H9 (cell line): ENCODE results near the gene OR5W2. TPM values are rescaled to one million over a fixed set of nuclear protein-coding genes. Genes with fewer than 3 reads are reported as not detected.

Experiments used
- DNase-seq: peaks from one replicate; pipeline ENCODE4 v3.0.0-alpha.2; 2017
- H2AFZ ChIP-seq: one replicate; pipeline ENCODE4 v1.6.1; 2013; ENCODE audit warnings: mild to moderate bottlenecking, low read length, control low read depth, moderate library complexity
- H2AK5ac ChIP-seq: 2 replicates; pipeline ENCODE4 v1.6.1; 2013; ENCODE audit warnings: low read length, control low read depth, mixed read lengths; ENCODE audit not compliant: insufficient read length
- H2BK120ac ChIP-seq: one replicate; pipeline ENCODE4 v1.6.1; 2013; ENCODE audit warnings: low read depth, mild to moderate bottlenecking, low read length, control low read depth, inconsistent platforms; ENCODE audit not compliant: poor library complexity, severe bottlenecking
- H2BK12ac ChIP-seq: 2 replicates; pipeline ENCODE4 v1.6.1; 2013; ENCODE audit warnings: low read length, control low read depth, mixed read lengths, low read depth; ENCODE audit not compliant: insufficient read length
- H2BK15ac ChIP-seq: 2 replicates; pipeline ENCODE4 v1.6.1; 2013; ENCODE audit warnings: low read depth, low read length, control low read depth
- H2BK20ac ChIP-seq: one replicate; pipeline ENCODE4 v1.6.1; 2013; ENCODE audit warnings: low read depth, mild to moderate bottlenecking, low read length, control low read depth, inconsistent platforms; ENCODE audit not compliant: poor library complexity, severe bottlenecking
- H2BK5ac ChIP-seq: 2 replicates; pipeline ENCODE4 v1.6.1; 2013; ENCODE audit warnings: low read length, control low read depth, mixed read lengths; ENCODE audit not compliant: insufficient read length
- H3K14ac ChIP-seq: 2 replicates; pipeline ENCODE4 v1.6.1; 2013; ENCODE audit warnings: low read length, control low read depth; ENCODE audit not compliant: insufficient read depth
- H3K18ac ChIP-seq: 2 replicates; pipeline ENCODE4 v1.6.1; 2013; ENCODE audit warnings: low read depth, mild to moderate bottlenecking, mixed read lengths, low read length, control low read depth; ENCODE audit not compliant: insufficient read length
- H3K23ac ChIP-seq: 2 replicates; pipeline ENCODE4 v1.6.1; 2013; ENCODE audit warnings: low read length, control low read depth, mixed read lengths, low read depth; ENCODE audit not compliant: insufficient read length
- H3K23me2 ChIP-seq: 2 replicates; pipeline ENCODE4 v1.6.1; 2013; ENCODE audit warnings: low read depth, mild to moderate bottlenecking, mixed read lengths, low read length, control low read depth; ENCODE audit not compliant: insufficient read length, poor library complexity, severe bottlenecking
- H3K27ac ChIP-seq: 2 replicates; pipeline ENCODE4 v1.5.1; 2013; ENCODE audit warnings: low read length, control low read depth, mixed read lengths, low read depth; ENCODE audit not compliant: insufficient read length
- H3K27me3 ChIP-seq: 2 replicates; pipeline ENCODE4 v1.6.1; 2013; ENCODE audit warnings: low read length, control low read depth, inconsistent platforms; ENCODE audit not compliant: insufficient read depth
- H3K4ac ChIP-seq: 2 replicates; pipeline ENCODE4 v1.6.1; 2013; ENCODE audit warnings: low read depth, mild to moderate bottlenecking, control low read depth, inconsistent platforms, low read length, moderate library complexity
- H3K4me1 ChIP-seq: 2 replicates; pipeline ENCODE4 v1.6.1; 2013; ENCODE audit warnings: low read length, control low read depth, inconsistent platforms; ENCODE audit not compliant: insufficient read depth
- H3K4me2 ChIP-seq: 2 replicates; pipeline ENCODE4 v1.6.1; 2013; ENCODE audit warnings: low read length, control low read depth, mixed read lengths; ENCODE audit not compliant: insufficient read length, insufficient read depth
- H3K56ac ChIP-seq: 2 replicates; pipeline ENCODE4 v1.6.1; 2013; ENCODE audit warnings: low read depth, mild to moderate bottlenecking, mixed read lengths, low read length, control low read depth; ENCODE audit not compliant: insufficient read length
- H3K79me1 ChIP-seq: 2 replicates; pipeline ENCODE4 v1.6.1; 2013; ENCODE audit warnings: low read depth, mild to moderate bottlenecking, moderate library complexity, low read length, control low read depth, inconsistent platforms; ENCODE audit not compliant: insufficient read depth, poor library complexity, severe bottlenecking
- H3K79me2 ChIP-seq: 2 replicates; pipeline ENCODE4 v1.6.1; 2013; ENCODE audit warnings: low read length, control low read depth, inconsistent platforms; ENCODE audit not compliant: insufficient read depth
- H3K9ac ChIP-seq: 2 replicates; pipeline ENCODE4 v1.6.1; 2013; ENCODE audit warnings: low read length, control low read depth, mixed read lengths; ENCODE audit not compliant: insufficient read length; ENCODE audit errors: extremely low read depth
- H3K9me3 ChIP-seq: one replicate; pipeline ENCODE4 v1.6.1; 2013; ENCODE audit warnings: low read depth, low read length, inconsistent platforms; ENCODE audit not compliant: control insufficient read depth
- H3T11ph ChIP-seq: one replicate; pipeline ENCODE4 v1.6.1; 2013; ENCODE audit warnings: mild to moderate bottlenecking, low read length, control low read depth, inconsistent platforms
- H4K20me1 ChIP-seq: one replicate; pipeline ENCODE4 v1.6.1; 2013; ENCODE audit not compliant: control insufficient read depth, insufficient read length, insufficient read depth
- H4K5ac ChIP-seq: 2 replicates; pipeline ENCODE4 v1.6.1; 2013; ENCODE audit warnings: low read depth, mild to moderate bottlenecking, mixed read lengths, low read length, control low read depth; ENCODE audit not compliant: insufficient read length
- H4K8ac ChIP-seq: replicated peaks from 2 replicates; pipeline ENCODE4 v1.6.1; 2013; ENCODE audit warnings: low read length, control low read depth, mixed read lengths, low read depth; ENCODE audit not compliant: insufficient read length
- H4K91ac ChIP-seq: 2 replicates; pipeline ENCODE4 v1.6.1; 2013; ENCODE audit warnings: low read depth, mild to moderate bottlenecking, moderate library complexity, mixed read lengths, low read length, control low read depth; ENCODE audit not compliant: insufficient read length
- H3K27ac Mint-ChIP-seq, 3 experiments: 2 replicates in 2 of 3; 3 replicates in 1 of 3; pipeline ENCODE4 v1.8.0; 2020 to 2021; ENCODE audit warnings: mixed read lengths in 3 of 3, mild to moderate bottlenecking in 1 of 3, moderate library complexity in 1 of 3
- H3K27me3 Mint-ChIP-seq: 2 replicates; pipeline ENCODE4 v1.8.0; 2021; ENCODE audit warnings: low read depth, mild to moderate bottlenecking, moderate library complexity, mixed read lengths
- H3K36me3 Mint-ChIP-seq, 3 experiments: 2 replicates in 2 of 3; 3 replicates in 1 of 3; pipeline ENCODE4 v1.8.0; 2020 to 2021; ENCODE audit warnings: low read depth in 3 of 3, mixed read lengths in 3 of 3; ENCODE audit not compliant: insufficient read depth in 1 of 3
- H3K4me1 Mint-ChIP-seq, 2 experiments: 2 replicates each; pipeline ENCODE4 v1.8.0; 2020; ENCODE audit warnings: mixed read lengths in 2 of 2
- H3K4me3 Mint-ChIP-seq, 2 experiments: 2 replicates in 1 of 2; 3 replicates in 1 of 2; pipeline ENCODE4 v1.8.0; 2020 to 2021; ENCODE audit warnings: mild to moderate bottlenecking in 2 of 2, mixed read lengths in 2 of 2, moderate library complexity in 1 of 2
- H3K9me3 Mint-ChIP-seq, 2 experiments: 2 replicates in 1 of 2; 3 replicates in 1 of 2; pipeline ENCODE4 v1.8.0; 2020; ENCODE audit warnings: mild to moderate bottlenecking in 2 of 2, mixed read lengths in 2 of 2, moderate library complexity in 1 of 2
- WGBS: extraction: QIAGEN DNeasy Blood & Tissue Kit; methylation state at CpG from one replicate; pipeline ENCODE4 v1.1.7; 2013; ENCODE audit warnings: missing lambda C conversion rate, low lambda C conversion rate, mixed read lengths; ENCODE audit not compliant: insufficient read length; ENCODE audit errors: extremely low coverage; 5-methylcytosine and 5-hydroxymethylcytosine counted together
- total RNA-seq: library from RNA; stranded (reverse); gene quantifications from 2 replicates; pipeline ENCODE4 v1.2.1, GENCODE V29; 2021
- TF ChIP-seq, protein P1 (sequence below): fragments of 200-600 bp; sonication (generic); conservative IDR thresholded peaks from 3 replicates; pipeline ENCODE4 v1.8.0; 2021; ENCODE audit warnings: antibody characterized with exemption, mild to moderate bottlenecking

OR5W2 gene
- total RNA-seq, 1 experiment from 2014 or later = not detected

DNA sequence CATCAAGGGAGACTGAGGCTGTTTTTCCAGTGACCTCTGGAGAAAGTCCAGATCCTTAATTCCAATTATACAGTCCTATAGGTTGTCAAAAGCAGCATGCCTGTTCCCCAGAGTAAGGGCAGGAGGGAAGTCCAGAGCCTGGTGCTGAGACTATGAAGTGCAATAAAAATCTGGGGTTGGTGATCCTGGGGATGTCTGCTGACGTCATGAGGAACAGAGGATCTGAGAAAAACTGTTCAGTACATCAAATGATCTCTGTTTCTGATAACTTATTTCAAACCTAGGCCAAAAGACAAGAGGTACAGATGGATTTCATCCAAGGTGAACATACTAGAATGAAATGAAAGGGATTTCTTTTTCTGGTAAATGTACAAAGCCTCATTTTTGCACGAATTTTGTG lies 12.1 kb downstream of the OR5W2 start:
- H4K20me1 ChIP-seq = no peaks in the 10 kb centered on the region
- no peak overlapping the region for H3K4ac ChIP-seq
- H3K9me3 Mint-ChIP-seq = peaks cover 56 to 68% of the 10 kb centered on the region in 2 experiments
- no peak overlapping the region for H2BK12ac ChIP-seq
- no peak overlapping the region for H4K5ac ChIP-seq
- H3K4me1 Mint-ChIP-seq = no peaks in the 10 kb centered on the region
- no peak overlapping the region for H3K56ac ChIP-seq
- H4K91ac ChIP-seq = no peak overlapping the region
- no peak overlapping the region for H3K14ac ChIP-seq
- no peak overlapping the region for H4K8ac ChIP-seq
- H3T11ph ChIP-seq = no peak overlapping the region
- no peak overlapping the region for H2BK120ac ChIP-seq
- H3K4me2 ChIP-seq = no peak overlapping the region
- H3K9ac ChIP-seq = no peak overlapping the region
- DNase-seq = no peak
- no peaks in the 10 kb centered on the region for H3K27me3 ChIP-seq
- no peaks in the 10 kb centered on the region for H3K79me2 ChIP-seq
- H3K23ac ChIP-seq = no peak overlapping the region
- H3K4me1 ChIP-seq = no peaks in the 10 kb centered on the region
- H2BK20ac ChIP-seq = no peak overlapping the region
- H3K9me3 ChIP-seq = peaks cover 36% of the 10 kb centered on the region
- no peak overlapping the region for H3K27ac Mint-ChIP-seq
- H3K27me3 Mint-ChIP-seq = peaks cover 2% of the 10 kb centered on the region; the same call in 1 of the 2 replicates
- H3K27ac ChIP-seq = no peak overlapping the region
- no peak overlapping the region for H2BK15ac ChIP-seq
- no CpG with 5 or more reads among the region's 2 CpGs for WGBS
- no peak overlapping the region for H2AFZ ChIP-seq
- no peaks in the 10 kb centered on the region for H3K23me2 ChIP-seq
- H2AK5ac ChIP-seq = no peak overlapping the region
- TF ChIP-seq, protein P1, sequence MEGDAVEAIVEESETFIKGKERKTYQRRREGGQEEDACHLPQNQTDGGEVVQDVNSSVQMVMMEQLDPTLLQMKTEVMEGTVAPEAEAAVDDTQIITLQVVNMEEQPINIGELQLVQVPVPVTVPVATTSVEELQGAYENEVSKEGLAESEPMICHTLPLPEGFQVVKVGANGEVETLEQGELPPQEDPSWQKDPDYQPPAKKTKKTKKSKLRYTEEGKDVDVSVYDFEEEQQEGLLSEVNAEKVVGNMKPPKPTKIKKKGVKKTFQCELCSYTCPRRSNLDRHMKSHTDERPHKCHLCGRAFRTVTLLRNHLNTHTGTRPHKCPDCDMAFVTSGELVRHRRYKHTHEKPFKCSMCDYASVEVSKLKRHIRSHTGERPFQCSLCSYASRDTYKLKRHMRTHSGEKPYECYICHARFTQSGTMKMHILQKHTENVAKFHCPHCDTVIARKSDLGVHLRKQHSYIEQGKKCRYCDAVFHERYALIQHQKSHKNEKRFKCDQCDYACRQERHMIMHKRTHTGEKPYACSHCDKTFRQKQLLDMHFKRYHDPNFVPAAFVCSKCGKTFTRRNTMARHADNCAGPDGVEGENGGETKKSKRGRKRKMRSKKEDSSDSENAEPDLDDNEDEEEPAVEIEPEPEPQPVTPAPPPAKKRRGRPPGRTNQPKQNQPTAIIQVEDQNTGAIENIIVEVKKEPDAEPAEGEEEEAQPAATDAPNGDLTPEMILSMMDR = no peak
- H2BK5ac ChIP-seq = no peak overlapping the region
- no peak overlapping the region for H3K18ac ChIP-seq
- no peak overlapping the region for H3K4me3 Mint-ChIP-seq
- H3K36me3 Mint-ChIP-seq = peaks cover 0 to 14% (median 3%) of the 10 kb centered on the region in 3 experiments; a peak in 4 of 7 replicates
- H3K79me1 ChIP-seq = no peaks in the 10 kb centered on the region
